HG02798 (cell line): ENCODE data around the gene STK11.

Experiments
- ATAC-seq: cut with Tn5 transposase; IDR thresholded peaks from one replicate; pipeline ENCODE4 v1.9.1; 2021; ENCODE audit warnings: mild to moderate bottlenecking; ENCODE audit not compliant: unreplicated experiment, poor library complexity

STK11 gene

DNA sequence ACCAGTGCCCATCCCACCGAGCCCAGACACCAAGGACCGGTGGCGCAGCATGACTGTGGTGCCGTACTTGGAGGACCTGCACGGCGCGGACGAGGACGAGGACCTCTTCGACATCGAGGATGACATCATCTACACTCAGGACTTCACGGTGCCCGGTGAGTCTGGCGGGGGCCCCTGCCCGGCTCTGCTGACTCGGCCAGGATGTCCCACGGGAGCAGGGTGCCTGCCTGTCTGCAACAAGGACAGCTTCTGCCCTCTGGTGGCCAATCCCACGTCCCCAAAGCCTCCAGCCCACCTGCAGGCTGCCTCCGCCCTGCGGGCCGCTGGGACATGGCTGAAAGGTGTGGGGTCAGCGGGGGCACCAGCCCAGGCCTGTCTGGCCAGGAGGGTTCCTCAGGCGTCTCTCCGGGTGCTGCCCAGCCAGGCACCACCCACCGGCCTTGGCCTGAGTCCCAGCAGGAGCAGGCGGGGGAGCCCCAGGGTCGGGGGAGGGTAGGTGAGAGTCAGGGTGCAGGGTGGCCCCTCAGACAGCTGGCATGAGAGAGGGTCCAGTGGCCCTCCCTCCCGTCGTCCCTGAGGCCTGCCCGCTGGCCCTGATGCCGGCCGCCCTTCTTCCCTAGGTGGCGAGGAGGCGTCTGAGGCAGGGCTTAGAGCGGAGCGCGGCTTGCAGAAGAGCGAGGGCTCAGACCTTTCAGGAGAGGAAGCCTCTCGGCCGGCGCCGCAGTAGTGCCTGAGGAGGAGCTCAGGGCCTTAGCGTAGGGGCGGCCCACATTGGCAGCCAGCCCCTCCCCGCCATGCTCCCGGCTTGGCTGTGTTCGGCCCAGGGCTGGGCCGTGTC lies 17.7 kb downstream of the STK11 start:
- ATAC-seq = no peak

DNA sequence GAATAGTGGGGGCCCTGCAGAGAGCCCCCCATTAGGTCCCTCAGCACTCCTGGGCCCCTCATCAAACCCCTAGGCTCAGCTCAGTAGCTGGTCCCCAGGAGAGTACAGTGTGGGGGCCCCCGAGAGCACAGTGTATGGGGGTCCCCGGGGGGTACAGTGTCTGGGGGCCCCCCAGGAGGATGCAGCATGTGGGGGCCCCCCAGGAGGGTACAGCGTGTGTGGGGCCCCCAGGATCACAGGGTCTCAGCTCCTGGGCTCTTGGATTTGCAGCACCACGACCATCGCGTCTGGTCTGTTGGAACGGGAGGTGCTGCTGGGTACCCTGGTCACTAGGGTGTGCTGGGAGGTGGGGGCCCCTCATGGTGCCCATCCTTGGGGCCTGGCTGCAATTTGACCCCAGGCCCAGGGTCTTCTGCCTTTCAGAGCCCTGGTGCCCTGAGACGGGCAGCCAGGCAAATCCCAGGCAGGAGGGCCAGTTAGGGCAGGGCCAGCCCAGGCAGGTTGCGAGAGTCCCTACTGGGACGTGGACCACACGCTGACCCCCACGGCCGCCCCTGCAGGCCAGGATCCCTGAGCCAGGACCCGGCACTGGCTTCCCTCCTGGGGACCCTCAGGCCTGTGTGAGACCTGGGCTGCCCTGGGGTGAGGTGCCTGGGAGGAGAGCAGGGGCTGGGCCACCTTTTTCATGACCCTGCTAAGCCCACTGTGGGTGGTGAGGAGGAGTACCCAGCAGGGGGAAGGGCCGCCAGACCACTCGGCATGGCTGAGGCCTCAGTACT lies 18.7 kb downstream of the STK11 start:
- ATAC-seq = no peak

DNA sequence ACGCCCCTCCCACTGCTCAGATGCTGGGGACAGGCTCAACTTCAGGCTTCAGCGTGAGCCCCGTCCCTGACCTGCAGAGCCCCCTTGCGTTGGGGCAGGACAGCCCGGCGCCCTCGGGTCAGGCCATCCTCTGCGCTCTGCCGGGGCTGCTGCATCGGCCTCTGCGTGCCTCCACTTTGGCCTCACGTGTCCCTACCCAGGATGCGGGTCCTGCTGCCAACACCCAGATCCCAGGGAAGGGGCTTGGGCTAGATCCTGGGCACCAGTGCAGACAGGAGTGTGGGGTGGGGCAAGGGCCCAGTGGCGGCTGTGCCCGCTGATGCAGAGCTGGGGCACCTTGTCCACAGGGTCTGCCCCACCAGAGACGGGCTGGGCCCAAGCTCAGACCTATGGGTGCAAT lies 19.3 kb downstream of the STK11 start:
- ATAC-seq = no peak

DNA sequence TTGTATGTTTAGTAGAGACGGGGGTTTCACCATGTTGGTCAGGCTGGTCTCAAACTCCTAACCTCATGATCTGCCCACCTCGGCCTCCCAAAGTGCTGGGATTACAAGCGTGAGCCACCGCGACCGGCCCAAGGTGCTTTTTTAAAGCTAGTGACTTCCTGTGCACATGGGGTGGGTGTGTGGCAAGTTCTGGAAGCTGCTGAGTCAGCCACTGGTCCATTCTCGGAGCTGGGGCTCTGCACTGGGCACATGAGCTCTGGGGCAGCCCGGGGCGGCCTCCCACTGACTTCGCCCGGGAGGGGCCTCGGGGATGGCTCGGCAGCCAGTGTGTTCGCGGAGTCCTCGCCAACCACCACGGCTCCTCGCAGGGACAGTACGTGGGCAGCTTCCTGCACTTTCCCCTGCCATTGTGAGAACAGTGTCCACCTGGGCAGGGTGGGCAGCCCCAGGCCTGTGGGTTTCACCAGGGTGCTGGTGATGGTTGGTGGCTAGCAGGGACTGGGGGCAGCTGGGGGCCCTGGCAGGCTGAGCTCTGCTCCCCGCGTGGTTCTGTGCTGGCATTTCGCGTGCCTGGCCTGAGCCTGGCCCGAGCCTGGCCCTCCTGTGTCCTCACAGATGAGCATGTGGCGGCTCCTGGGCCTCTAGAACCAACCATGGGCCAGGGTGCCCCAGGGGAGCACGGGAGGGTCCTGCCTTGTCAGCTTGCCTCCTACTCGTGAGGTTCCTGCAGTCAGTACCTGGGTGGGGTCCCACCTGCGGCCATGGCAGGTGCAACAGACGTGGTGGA lies 20.1 kb downstream of the STK11 start:
- ATAC-seq = no peak

DNA sequence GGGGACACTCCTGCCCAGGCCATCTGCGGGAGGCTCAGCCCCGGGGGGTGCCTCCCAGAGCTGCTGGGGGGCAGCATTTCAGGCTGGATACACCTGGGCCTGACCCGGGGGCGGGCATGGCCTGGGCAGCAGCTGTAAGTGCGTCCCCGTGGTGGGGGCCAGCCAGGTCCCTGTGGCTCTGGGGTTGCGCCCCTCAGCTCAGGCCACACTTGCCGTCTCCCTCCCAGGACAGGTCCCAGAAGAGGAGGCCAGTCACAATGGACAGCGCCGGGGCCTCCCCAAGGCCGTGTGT lies 20.6 kb downstream of the STK11 start:
- no peak for ATAC-seq

DNA sequence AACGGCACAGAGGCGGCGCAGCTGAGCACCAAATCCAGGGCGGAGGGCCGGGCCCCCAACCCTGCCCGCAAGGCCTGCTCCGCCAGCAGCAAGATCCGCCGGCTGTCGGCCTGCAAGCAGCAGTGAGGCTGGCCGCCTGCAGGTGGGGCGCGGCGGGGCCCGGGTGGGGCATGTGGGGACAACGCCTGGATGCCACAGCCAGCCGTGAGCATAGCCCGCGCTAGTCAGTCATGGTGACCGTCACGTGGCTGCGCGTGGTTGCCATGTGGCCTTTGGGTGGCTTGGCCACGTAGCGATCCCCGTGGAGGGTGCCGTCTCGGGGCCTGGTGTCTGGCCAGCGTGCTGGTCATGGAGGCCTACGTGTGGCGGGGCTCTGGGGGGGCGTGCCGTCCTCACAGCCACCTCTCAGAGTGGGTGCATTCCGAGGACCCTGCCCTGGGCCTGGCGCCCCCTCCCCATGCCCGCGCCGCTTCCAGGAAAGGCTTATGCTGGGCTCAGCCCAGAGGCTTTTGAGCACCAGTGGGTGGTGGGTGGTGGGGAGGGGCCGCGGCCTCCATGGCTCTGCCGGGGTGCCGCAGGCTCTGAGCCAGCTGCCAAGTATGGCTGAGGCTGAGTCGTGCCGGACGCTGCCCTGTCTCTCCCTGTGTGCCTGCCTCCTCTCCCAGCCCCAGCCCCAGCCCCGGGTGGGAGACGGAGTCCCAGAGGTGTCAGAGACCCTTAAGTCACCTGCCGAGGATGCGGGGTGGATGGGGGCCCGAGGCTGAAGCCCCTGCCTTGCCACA lies 21.1 kb downstream of the STK11 start:
- no peak for ATAC-seq

DNA sequence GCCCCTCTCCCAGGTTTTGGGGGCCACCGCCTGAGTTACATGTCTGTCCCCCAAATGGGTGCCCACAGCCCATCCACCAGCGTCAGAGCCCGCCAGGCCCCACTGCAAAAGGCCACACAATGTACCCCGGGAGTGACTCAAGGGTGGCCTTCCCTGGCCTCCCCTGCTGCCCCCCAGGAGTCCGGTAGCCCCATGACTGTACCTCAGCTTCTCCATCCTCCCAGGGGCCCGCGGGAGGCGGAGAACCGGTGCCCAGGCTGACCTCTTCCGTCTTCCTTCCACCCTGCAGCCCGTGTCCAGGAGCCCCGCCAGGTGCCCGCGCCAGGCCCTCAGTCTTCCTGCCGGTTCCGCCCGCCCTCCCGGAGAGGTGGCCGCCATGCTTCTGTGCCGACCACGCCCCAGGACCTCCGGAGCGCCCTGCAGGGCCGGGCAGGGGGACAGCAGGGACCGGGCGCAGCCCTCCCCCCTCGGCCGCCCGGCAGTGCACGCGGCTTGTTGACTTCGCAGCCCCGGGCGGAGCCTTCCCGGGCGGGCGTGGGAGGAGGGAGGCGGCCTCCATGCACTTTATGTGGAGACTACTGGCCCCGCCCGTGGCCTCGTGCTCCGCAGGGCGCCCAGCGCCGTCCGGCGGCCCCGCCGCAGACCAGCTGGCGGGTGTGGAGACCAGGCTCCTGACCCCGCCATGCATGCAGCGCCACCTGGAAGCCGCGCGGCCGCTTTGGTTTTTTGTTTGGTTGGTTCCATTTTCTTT lies 21.9 kb downstream of the STK11 start:
- no peak for ATAC-seq

DNA sequence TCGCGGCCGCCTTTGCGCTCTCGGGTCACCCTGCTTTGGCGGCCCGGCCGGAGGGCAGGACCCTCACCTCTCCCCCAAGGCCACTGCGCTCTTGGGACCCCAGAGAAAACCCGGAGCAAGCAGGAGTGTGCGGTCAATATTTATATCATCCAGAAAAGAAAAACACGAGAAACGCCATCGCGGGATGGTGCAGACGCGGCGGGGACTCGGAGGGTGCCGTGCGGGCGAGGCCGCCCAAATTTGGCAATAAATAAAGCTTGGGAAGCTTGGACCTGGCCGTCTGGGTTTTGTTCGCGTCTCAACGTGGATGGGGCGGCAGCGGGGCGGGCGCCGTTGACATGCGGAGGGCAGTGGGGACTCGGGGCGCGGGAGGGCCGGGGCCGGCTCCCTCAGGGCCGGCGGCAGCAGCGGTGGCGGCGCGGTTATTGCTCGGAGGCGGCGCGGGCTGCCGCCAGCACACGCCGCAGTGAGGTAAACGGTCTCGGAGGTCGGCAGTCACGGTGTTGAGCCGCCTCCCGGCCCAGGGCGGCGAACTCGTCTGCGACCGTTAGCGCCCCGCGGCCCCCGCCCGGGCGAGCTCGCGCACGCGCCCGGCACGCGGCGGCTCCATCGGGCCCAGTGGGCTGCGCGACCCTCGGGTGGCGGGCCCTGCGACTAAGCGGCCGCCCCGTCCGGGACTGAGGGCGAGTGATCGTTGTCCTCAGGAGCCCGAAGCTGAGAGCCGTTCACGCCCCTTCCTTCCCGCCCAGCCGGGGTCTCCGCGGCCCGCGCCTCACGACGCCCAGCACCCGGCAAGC lies 22.8 kb downstream of the STK11 start:
- ATAC-seq = no peak

DNA sequence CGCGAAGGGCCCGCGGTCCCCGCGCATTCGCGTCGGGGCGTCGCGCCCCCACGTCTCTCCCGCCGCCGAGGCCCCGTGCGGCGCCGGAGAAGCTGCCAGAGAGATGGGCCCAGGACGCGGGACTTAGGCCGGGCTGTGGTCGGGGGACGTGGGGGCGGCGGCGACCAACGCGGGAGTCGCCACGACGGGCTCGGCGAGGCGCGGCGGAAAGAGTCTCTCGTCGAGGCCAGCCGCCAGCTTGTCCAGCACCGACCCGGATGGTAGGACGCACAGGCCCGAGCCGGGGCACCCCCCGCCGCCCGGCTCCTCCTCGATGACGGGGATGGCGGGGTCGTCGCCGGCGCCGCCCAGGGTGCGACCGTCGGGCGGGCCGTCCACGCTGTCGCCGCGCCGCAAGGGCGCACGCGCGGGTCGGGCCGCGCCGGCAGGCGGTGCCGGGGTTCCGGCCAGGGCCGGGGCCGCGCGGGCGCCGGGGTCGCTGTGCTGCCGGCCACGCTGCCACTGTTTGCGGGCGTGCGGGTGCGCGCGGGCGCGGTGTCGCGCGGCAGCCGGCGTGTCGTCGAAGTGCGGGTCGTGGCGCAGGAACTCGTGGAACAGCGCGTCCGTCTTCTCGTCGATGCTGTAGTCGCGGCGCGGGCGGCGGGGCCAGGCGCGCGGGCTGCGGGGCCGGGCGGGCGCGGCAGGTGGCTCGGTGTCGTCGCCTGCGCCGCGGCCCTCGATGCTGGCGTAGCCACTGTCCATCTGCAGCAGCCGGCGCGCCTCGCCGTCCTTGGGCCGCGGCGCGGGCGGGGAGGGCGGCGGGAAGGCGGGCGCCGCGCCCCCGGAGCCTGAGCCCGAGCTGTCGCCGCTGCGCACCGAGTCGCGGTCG lies 23.7 kb downstream of the STK11 start:
- no peak for ATAC-seq

DNA sequence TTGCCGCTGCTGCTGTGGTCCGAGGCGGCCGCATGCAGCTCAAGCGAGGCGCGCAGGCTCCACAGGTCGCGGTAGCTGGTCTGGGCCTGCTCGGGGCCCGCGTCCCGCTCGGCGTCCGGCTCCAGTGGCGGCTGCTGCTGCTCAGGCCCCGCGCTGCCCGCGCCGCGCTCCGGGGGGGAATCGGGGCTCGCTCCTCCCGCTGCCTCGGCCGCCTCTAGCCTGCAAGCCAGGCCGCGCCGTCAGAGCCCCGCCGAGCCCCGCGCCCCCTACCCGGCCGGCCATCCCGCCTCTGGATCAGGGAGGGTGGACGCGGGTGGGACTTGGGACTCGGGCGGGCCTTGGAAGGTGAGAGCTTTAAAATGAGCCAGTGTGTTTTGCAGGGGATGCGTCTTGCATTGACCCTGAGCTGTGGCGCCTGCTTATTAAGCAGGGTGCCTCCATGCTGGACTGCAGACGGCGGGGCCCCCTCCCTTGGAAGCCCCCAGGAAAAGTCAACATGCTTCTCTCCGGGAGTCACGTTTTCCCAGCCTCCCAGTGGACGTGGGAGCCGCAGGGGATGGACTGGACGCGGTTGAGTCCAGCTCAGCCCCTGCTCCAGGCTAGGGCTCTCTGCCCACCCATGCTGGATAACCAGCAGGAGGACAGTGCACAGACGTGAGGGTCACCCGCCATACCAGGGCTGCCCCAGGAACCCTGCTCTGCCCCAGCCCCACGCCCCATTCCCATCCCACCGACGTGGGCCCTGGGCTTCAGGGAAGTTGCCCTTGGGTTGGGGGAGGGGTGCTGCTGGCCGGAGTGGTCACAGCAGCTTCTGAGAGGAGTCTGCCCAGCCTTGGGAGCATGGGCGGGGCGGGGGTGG lies 24.6 kb downstream of the STK11 start:
- no peak for ATAC-seq

DNA sequence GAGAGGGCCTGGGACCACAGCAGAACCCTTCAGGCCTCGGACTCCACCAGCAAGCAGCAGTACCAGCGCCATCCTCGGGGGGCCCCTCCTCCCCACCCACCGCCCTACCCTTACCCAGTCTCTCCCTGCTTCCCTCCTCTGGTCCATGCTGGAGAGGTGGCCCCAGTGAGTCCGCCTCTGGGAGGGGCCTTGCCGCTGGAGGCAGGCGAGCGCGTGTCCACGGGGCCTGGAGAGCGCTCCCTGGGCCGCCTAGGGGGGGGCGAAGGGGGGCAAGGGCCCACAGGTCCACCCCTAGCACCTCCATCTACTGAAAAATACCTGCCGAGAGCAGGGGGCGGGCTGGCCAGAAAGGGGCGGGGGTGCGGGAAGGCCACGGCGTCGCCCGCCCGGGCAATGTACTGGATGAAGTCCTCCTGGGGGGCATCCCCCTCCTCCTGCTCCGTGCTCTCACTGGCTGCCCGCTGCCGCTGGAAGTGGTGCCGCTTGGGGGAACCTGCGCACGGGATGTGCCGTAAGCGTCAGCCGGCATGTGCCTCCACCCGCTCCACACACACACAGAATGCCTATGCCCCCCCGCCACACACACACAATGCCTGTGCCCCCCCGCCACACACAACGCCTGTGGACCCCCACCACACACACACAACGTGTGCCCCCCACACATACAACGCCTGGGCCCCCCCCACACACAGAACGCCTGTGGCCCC lies 25.4 kb downstream of the STK11 start:
- ATAC-seq = no peak

DNA sequence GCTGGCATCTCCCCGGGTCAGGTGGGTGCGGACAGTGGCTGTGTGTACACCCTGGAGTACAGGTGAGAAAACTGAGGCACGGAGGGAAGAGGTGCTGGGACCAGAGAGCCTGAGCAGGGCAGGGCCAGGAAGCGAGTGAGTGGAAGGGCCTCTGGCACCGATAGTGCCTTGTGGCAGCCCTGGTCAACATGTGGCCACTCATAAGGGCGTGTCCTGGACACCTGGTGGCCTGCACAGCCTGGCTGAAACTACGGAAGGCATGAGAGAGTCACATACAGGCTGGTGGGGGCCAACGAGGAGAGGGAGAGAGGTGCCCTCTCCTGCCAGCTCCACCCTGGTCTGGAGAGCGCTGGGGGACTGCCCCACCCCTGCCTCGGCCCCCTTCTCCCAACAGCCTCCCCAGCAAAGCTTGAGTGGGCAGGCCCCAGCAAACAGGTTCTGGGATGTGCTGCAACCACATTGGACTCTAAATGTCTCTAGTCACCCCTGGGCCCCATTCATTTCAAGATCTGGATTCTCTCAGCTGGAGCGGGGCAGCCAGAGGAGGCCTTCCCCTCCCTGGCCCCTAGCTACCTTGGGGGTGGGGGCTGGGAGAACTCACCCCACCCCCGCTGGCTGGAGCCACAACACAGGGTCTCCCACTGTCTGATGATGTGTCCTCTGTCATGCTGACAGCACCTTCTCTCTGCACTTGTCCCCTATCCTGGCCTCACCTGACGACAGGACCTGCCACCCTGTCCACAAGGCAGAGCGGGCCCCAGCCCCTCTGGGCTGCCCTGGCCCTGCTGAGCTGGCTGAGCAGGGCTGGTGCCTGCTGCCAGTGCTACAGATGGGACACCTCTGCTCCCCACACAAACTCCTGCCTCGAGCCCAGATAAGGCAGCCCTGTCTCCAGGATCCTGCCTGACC lies 26.4 kb downstream of the STK11 start:
- ATAC-seq = no peak

DNA sequence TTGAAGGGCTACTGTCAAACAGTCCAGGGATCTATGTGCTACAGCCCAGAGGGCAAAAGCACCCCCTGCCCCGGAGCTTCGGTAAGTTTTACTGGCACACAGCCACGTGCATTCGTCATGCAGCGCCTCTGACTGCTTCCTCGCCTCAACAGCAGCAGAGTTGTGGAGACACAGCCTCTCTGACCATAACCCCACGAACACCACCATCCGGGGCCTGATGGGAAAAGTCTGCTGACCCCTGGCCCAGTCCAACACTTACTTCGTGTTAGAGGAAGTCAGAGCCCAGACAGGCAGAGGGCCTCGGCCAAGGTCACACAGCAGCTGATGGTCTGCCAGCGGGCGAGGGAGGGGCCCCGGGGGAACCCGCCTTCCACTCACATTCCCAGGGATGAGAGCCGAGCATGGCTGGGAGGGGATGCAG lies 27.1 kb downstream of the STK11 start:
- no peak for ATAC-seq

DNA sequence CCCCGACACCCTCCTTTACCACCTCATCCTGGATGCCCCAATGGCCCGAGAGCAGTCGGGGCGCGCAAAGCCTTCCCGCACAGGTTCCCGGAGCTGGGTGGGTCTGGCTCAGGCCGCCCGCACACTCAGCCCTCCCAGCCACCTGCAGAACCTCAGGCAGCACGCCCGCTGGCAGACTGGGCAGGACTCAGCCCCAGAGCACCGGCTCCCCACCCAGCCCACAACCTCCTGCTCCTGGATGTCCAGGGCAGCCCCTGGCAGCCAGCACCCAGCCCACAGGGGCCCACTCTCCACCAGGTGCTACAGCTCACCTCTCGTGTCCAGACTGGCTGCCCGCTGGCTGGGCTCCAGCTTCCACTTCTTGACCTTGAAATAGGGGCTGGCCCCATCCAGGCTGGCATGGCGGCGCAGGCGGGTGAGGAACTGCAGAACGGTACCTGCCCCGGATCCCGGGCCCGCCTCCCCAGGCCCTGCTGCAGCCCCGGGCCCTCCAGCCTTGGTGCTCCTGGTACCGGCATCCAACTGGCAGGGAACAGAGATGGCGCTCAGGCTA lies 27.6 kb downstream of the STK11 start:
- ATAC-seq = no peak
